Rectal smooth muscle tissue (tissue), 1 donor: ENCODE data around the gene SH3BGRL2.
"Not testable (repeated sequence)": the region's sequence is repeated elsewhere in the genome, so short reads cannot be mapped to it uniquely, and the experiment has no call there.

Experiments
- H3K27ac ChIP-seq: one replicate; pipeline ENCODE4 v1.7.0; 2013; ENCODE audit warnings: low read depth, low read length, inconsistent platforms
- H3K27me3 ChIP-seq: one replicate; pipeline ENCODE4 v1.7.0; 2013; ENCODE audit warnings: low read length; ENCODE audit not compliant: control insufficient read depth, insufficient read depth
- H3K36me3 ChIP-seq: one replicate; pipeline ENCODE4 v1.7.0; 2013; ENCODE audit warnings: low read length; ENCODE audit not compliant: control insufficient read depth, insufficient read depth
- H3K4me1 ChIP-seq: one replicate; pipeline ENCODE4 v1.7.0; 2013; ENCODE audit warnings: low read length; ENCODE audit not compliant: control insufficient read depth, insufficient read depth
- H3K4me3 ChIP-seq: one replicate; pipeline ENCODE4 v1.7.0; 2013; ENCODE audit warnings: low read length
- H3K9ac ChIP-seq: one replicate; pipeline ENCODE4 v1.7.0; 2013; ENCODE audit warnings: low read length

Gene SH3BGRL2

GRCh38 chr6:79636673-79637072 lies 5.5 kb downstream of the SH3BGRL2 start:
- H3K4me1 ChIP-seq: no peaks in the 10 kb centered on the region

DNA sequence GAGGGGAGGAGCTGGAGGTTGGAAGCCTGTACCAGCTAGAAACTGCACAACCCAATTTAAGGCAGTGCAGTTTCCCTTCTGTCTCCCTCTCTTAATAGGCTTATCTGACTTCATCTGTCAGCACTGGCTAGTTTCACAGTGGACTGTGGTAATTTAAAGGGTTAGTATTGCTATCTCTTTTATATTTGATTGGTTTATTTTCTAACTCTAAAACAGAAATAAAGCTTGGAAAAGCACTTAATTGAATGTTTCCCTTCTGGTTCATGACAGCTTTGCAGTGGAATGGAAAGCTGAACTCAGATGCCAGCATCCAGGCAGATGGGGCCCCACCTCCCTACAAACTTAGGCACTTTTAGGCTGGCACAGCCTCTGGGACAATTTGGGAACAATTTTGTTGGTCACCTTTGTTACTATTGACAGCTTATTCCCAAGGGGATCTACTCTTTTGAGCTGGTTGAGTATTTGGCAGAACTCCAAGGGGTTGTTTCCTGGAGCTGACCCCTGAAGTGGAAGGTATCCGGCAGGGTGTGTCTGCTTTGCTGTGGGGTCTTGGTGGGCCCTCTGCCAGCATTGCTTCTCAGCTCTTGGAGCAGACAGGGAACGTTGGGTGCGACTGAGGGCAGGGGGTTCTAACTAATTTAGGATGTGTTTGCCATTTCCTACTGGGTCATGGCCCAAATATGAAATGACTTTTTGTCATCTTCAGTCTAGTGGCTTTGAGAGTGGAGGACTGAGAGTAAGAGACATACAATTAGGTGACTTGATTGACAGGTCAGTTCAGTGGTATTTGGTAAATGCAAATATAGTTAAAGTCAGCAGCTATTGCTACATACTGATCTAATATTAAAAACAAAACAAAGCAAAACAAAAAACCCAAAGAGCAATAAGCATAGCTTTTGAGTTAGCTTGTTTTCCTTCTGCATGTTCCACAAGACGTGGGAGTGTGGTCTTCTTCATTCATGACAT lies 9.3 kb downstream of the SH3BGRL2 start:
- no peak overlapping the region for H3K27ac ChIP-seq
- no peaks in the 10 kb centered on the region for H3K4me1 ChIP-seq
- no peaks in the 10 kb centered on the region for H3K27me3 ChIP-seq

More at GRCh38 chr6:79636673-79637072, 5.5 kb downstream of the SH3BGRL2 start:
- Histone ChIP-seq H3K4me3 (no peak overlapping the region), H3K27me3 (no peaks in the 10 kb centered on the region), H3K36me3 (no peaks in the 10 kb centered on the region), H3K9ac (no peak overlapping the region), H3K27ac (no peak overlapping the region)

GRCh38 chr6:79646006-79646405 lies 14.9 kb downstream of the SH3BGRL2 start:
- no peaks in the 10 kb centered on the region for H3K36me3 ChIP-seq
- H3K27me3 ChIP-seq: no peaks in the 10 kb centered on the region
- no peak overlapping the region for H3K9ac ChIP-seq
- no peak overlapping the region for H3K27ac ChIP-seq
- H3K4me3 ChIP-seq: no peak overlapping the region
- H3K4me1 ChIP-seq: no peaks in the 10 kb centered on the region

More for the DNA sequence above, 9.3 kb downstream of the SH3BGRL2 start:
- H3K36me3 ChIP-seq: no peaks in the 10 kb centered on the region
- H3K4me3 ChIP-seq: no peak overlapping the region
- H3K9ac ChIP-seq: no peak overlapping the region

- no peaks in the 10 kb centered on the region for H3K27me3 ChIP-seq
- H3K4me3 ChIP-seq: no peak overlapping the region
- H3K4me1 ChIP-seq: no peaks in the 10 kb centered on the region
- no peak overlapping the region for H3K27ac ChIP-seq
- H3K36me3 ChIP-seq: no peaks in the 10 kb centered on the region
- no peak overlapping the region for H3K9ac ChIP-seq
These were observed 15.4 kb downstream of the SH3BGRL2 start for GRCh38 chr6:79646561-79646960.

GRCh38 chr6:79647741-79648140 lies 16.6 kb downstream of the SH3BGRL2 start:
- Histone ChIP-seq H3K9ac (no peak overlapping the region), H3K4me1 (no peaks in the 10 kb centered on the region), H3K36me3 (no peaks in the 10 kb centered on the region), H3K4me3 (no peak overlapping the region), H3K27ac (no peak overlapping the region), H3K27me3 (no peaks in the 10 kb centered on the region)

DNA sequence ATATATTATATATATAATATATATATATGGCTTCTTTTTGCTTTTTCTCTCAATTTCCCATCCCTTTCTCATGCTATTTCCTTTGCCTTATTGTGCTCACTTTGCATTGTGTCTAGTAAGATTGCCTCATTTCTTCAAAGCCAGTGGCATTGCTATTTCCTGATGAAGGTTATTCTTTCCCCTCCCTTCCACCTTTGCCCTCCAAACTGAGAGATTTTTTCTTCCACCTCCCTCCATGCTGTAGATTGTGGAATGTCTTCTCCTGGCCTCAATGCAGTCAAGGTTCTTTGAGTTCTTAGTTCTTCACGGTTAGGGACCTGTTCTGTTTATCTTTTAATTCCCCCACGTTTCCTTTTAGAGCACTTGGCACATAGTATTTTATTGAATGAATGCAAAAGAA lies 17.2 kb downstream of the SH3BGRL2 start:
- Histone ChIP-seq H3K4me1 (no peaks in the 10 kb centered on the region), H3K4me3 (no peak overlapping the region), H3K36me3 (no peaks in the 10 kb centered on the region), H3K27me3 (no peaks in the 10 kb centered on the region), H3K9ac (no peak overlapping the region), H3K27ac (no peak overlapping the region)

GRCh38 chr6:79649016-79649415 lies 17.9 kb downstream of the SH3BGRL2 start:
- H3K36me3 ChIP-seq: no peaks in the 10 kb centered on the region
- H3K9ac ChIP-seq: no peak overlapping the region
- no peaks in the 10 kb centered on the region for H3K27me3 ChIP-seq
- no peaks in the 10 kb centered on the region for H3K4me1 ChIP-seq
- no peak overlapping the region for H3K4me3 ChIP-seq
- no peak overlapping the region for H3K27ac ChIP-seq

DNA sequence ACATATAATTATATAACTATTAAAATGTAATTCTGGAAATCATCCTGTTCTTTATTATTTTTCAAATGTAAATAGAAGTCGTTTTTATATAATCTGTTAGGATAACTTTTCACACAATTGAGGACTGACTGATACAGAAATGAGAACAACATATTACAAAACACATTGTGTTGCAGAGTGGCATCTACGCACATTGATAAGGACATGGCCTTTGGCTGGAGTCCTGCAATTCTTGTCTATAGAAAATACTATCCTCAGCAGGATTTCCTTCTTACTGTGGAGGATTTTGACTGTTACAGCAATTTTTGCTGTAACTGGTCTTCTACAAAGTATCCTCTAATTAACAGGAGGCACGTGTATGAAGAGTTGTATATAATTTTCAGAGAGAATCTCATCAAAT lies 19.8 kb downstream of the SH3BGRL2 start:
- H3K27me3 ChIP-seq: no peaks in the 10 kb centered on the region
- no peak overlapping the region for H3K4me3 ChIP-seq
- H3K9ac ChIP-seq: no peak overlapping the region
- no peak overlapping the region for H3K27ac ChIP-seq
- H3K4me1 ChIP-seq: no peaks in the 10 kb centered on the region
- H3K36me3 ChIP-seq: no peaks in the 10 kb centered on the region

DNA sequence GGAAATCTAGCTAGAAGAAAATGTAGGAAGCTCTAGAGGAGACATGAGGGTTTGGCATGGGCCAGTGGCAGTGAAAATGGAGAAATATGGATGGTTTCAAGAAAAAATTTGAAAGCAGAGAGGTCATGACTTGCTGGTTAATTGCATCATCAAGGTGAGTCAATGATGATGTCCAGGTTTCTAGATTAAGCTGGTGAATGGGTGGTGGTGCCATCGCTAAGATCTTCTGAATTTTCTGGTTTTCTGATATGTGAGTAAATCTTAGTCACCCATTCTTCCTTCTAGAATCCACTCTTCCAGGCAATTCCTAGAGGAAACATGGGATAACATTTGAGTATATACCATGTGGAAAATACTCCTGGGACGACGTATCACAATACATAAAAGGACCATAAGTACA lies 25.0 kb downstream of the SH3BGRL2 start:
- Histone ChIP-seq H3K36me3 (no peaks in the 10 kb centered on the region), H3K4me3 (no peak overlapping the region), H3K27me3 (no peaks in the 10 kb centered on the region), H3K4me1 (no peaks in the 10 kb centered on the region), H3K9ac (no peak overlapping the region), H3K27ac (no peak overlapping the region)

- H3K9ac ChIP-seq: no peak overlapping the region
- H3K27ac ChIP-seq: no peak overlapping the region
- no peaks in the 10 kb centered on the region for H3K4me1 ChIP-seq
- H3K4me3 ChIP-seq: no peak overlapping the region
- H3K27me3 ChIP-seq: no peaks in the 10 kb centered on the region
- H3K36me3 ChIP-seq: no peaks in the 10 kb centered on the region
These were observed 26.1 kb downstream of the SH3BGRL2 start for GRCh38 chr6:79657238-79657637.

DNA sequence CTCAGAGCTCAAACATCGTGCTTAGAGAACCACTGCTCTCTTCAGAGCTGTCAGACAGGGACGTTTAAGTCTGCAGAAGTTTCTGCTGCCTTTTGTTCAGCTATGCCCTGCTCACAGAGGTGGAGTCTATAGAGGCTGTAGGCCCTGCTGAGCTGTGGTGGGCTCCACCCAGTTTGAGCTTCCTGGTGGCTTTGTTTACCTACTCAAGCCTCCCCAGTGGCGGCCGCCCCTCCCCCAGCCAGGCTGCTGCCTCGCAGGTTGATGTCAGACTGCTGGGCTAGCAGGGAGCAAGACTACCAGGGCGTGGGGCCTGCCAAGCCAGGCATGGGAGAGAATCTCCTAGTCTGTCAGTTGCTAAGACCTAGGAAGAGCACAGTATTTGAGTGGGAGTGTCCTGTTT lies 32.5 kb downstream of the SH3BGRL2 start:
- not testable (repeated sequence) for H3K27ac ChIP-seq, H3K4me3 ChIP-seq, H3K4me1 ChIP-seq, H3K36me3 ChIP-seq, H3K9ac ChIP-seq, H3K27me3 ChIP-seq

- Histone ChIP-seq H3K27ac (no peak overlapping the region), H3K27me3 (no peaks in the 10 kb centered on the region), H3K9ac (no peak overlapping the region), H3K36me3 (no peaks in the 10 kb centered on the region), H3K4me1 (no peaks in the 10 kb centered on the region), H3K4me3 (no peak overlapping the region)
These were observed 34.8 kb downstream of the SH3BGRL2 start for GRCh38 chr6:79665725-79666551.
